Neural cell (in vitro differentiated cells): ENCODE data around the gene CACNA1C. TPM values are rescaled to one million over a fixed set of nuclear protein-coding genes. Genes with fewer than 3 reads are reported as not detected.

Experiments used
- H2AFZ ChIP-seq: fragments of 200-600, 300-800 bp; sonication (generic), shearing (Covaris generic); 2 replicates; pipeline ENCODE4 v1.6.0; 2014; ENCODE audit warnings: low read depth, mild to moderate bottlenecking, antibody characterized with exemption, low read length, moderate library complexity
- H3F3A ChIP-seq: fragments of 200-600 bp; shearing (Covaris generic); 2 replicates; pipeline ENCODE4 v1.6.1; 2016; ENCODE audit warnings: mild to moderate bottlenecking, moderate library complexity, mixed read lengths, antibody characterized with exemption, low read length; ENCODE audit not compliant: insufficient read depth, poor library complexity, severe bottlenecking
- H3K27ac ChIP-seq: fragments of 200-600, 300-800 bp; sonication (generic), shearing (Covaris generic); 2 replicates; pipeline ENCODE4 v1.5.1; 2014; ENCODE audit warnings: mild to moderate bottlenecking, low read length, moderate library complexity
- H3K27me3 ChIP-seq: fragments of 300-800, 200-600 bp; sonication (generic), shearing (Covaris generic); 2 replicates; pipeline ENCODE4 v1.6.0; 2014; ENCODE audit warnings: mild to moderate bottlenecking, low read depth, low read length, moderate library complexity; ENCODE audit not compliant: insufficient read depth
- H3K36me3 ChIP-seq: fragments of 300-800, 200-600 bp; sonication (generic), shearing (Covaris generic); 2 replicates; pipeline ENCODE4 v1.5.1; 2014; ENCODE audit warnings: mild to moderate bottlenecking, antibody characterized with exemption, low read length, moderate library complexity; ENCODE audit not compliant: insufficient read depth
- H3K4me2 ChIP-seq: fragments of 300-800, 200-600 bp; sonication (generic), shearing (Covaris generic); 2 replicates; pipeline ENCODE4 v1.6.0; 2014; ENCODE audit warnings: mild to moderate bottlenecking, low read length
- H3K4me3 ChIP-seq: fragments of 300-800, 200-600 bp; sonication (generic), shearing (Covaris generic); 2 replicates; pipeline ENCODE4 v1.5.1; 2014; ENCODE audit warnings: mild to moderate bottlenecking, low read length, moderate library complexity
- H3K79me2 ChIP-seq: fragments of 200-600 bp; shearing (Covaris generic); replicated peaks from 2 replicates; pipeline ENCODE4 v1.6.0; 2014; ENCODE audit warnings: mild to moderate bottlenecking, low read length, moderate library complexity; ENCODE audit not compliant: insufficient read depth
- H3K9ac ChIP-seq: fragments of 300-800, 200-600 bp; sonication (generic), shearing (Covaris generic); 2 replicates; pipeline ENCODE4 v1.6.1; 2016; ENCODE audit warnings: mild to moderate bottlenecking, low read length, mixed read lengths
- H3K9me2 ChIP-seq: fragments of 200-600 bp; shearing (Covaris generic); 2 replicates; pipeline ENCODE4 v1.6.1; 2016; ENCODE audit warnings: mild to moderate bottlenecking, low read length, mixed read lengths; ENCODE audit not compliant: insufficient read depth
- H3K9me3 ChIP-seq: fragments of 200-600, 300-800 bp; sonication (generic), shearing (Covaris generic); 2 replicates; pipeline ENCODE4 v1.6.1; 2016; ENCODE audit warnings: mild to moderate bottlenecking, mixed run types, low read length, moderate library complexity, mixed read lengths
- H4K20me1 ChIP-seq: fragments of 200-600 bp; shearing (Covaris generic); 2 replicates; pipeline ENCODE4 v1.6.1; 2016; ENCODE audit warnings: mild to moderate bottlenecking, mixed run types; ENCODE audit not compliant: insufficient read depth
- CTCF ChIP-seq: fragments of 450-650 bp; IDR thresholded peaks from 2 replicates; pipeline ENCODE4 v1.5.1; 2014; ENCODE audit warnings: antibody characterized with exemption, mild to moderate bottlenecking, moderate library complexity; ENCODE audit not compliant: poor library complexity, severe bottlenecking
- EP300 ChIP-seq: fragments of 450-650 bp; conservative IDR thresholded peaks from 2 replicates; pipeline ENCODE4 v1.6.1; 2014; ENCODE audit warnings: antibody characterized with exemption, mild to moderate bottlenecking, moderate library complexity; ENCODE audit not compliant: poor library complexity, severe bottlenecking
- EZH2 ChIP-seq: fragments of 200-600, 300-800 bp; shearing (Covaris generic), sonication (generic); IDR thresholded peaks from 2 replicates; pipeline ENCODE4 v1.6.1; 2014; ENCODE audit warnings: antibody characterized with exemption, low read length, borderline replicate concordance, mild to moderate bottlenecking; ENCODE audit not compliant: insufficient read depth, poor library complexity, severe bottlenecking
- MXI1 ChIP-seq: fragments of 450-650 bp; conservative IDR thresholded peaks from 2 replicates; pipeline ENCODE4 v1.6.1; 2014; ENCODE audit warnings: antibody characterized with exemption, mild to moderate bottlenecking; ENCODE audit not compliant: poor library complexity, severe bottlenecking
- POLR2AphosphoS5 ChIP-seq: IDR thresholded peaks from 2 replicates; pipeline ENCODE4 v1.6.1; 2012
- RAD21 ChIP-seq: fragments of 450-650 bp; conservative IDR thresholded peaks from 2 replicates; pipeline ENCODE4 v1.6.1; 2014; ENCODE audit warnings: antibody characterized with exemption, mild to moderate bottlenecking, moderate library complexity
- REST ChIP-seq: IDR thresholded peaks from 2 replicates; pipeline ENCODE4 v1.6.1; 2012; ENCODE audit warnings: borderline replicate concordance
- SMC3 ChIP-seq: fragments of 450-650 bp; conservative IDR thresholded peaks from 2 replicates; pipeline ENCODE4 v1.6.1; 2014; ENCODE audit warnings: antibody characterized with exemption, mild to moderate bottlenecking, moderate library complexity; ENCODE audit not compliant: poor library complexity
- TAF1 ChIP-seq: IDR thresholded peaks from 2 replicates; pipeline ENCODE4 v1.6.1; 2012; ENCODE audit warnings: low read depth
- polyA plus RNA-seq: library from polyadenylated mRNA; depleted of rRNA; stranded (reverse); fragments of >200 nt; gene quantifications from 2 replicates; pipeline ENCODE4 v1.2.3, GENCODE V29; 2014

The CACNA1C gene
- polyA plus RNA-seq, 1 donor from 2014 or later, result 9.7 TPM

- no peak overlapping the region for H3K27ac ChIP-seq
- H3K79me2 ChIP-seq, result no peaks in the 10 kb centered on the region
- H4K20me1 ChIP-seq, result no peaks in the 10 kb centered on the region
- no peak overlapping the region for H3K4me3 ChIP-seq
- no peaks in the 10 kb centered on the region for H3K36me3 ChIP-seq
- no peak overlapping the region for H2AFZ ChIP-seq
- TF ChIP-seq POLR2AphosphoS5, result no peak
- TF ChIP-seq MXI1, result no peak
- no peak for TF ChIP-seq REST
- TF ChIP-seq SMC3, result no peak
- TF ChIP-seq RAD21, result no peak
- TF ChIP-seq EP300, result no peak
- TF ChIP-seq CTCF, result no peak
- TF ChIP-seq TAF1, result no peak
- H3K4me2 ChIP-seq, result no peak overlapping the region
- no peaks in the 10 kb centered on the region for H3K9me2 ChIP-seq
- no peaks in the 10 kb centered on the region for H3K27me3 ChIP-seq
- H3F3A ChIP-seq, result no peaks in the 10 kb centered on the region
- H3K9me3 ChIP-seq, result no peaks in the 10 kb centered on the region
- H3K9ac ChIP-seq, result no peak overlapping the region
Observed at GRCh38 chr12:2194571-2194970, 141.8 kb downstream of the CACNA1C start.

GRCh38 chr12:2195085-2195484 lies 142.3 kb downstream of the CACNA1C start:
- H2AFZ ChIP-seq, result no peak overlapping the region
- H3K4me2 ChIP-seq, result no peak overlapping the region
- TF ChIP-seq MXI1 (no peak), RAD21 (no peak), EP300 (no peak), TAF1 (no peak), SMC3 (no peak), POLR2AphosphoS5 (no peak), EZH2 (no peak), CTCF (no peak), REST (no peak)
- H3K9me3 ChIP-seq, result no peaks in the 10 kb centered on the region
- H3K27me3 ChIP-seq, result no peaks in the 10 kb centered on the region
- H3K9ac ChIP-seq, result no peak overlapping the region
- no peaks in the 10 kb centered on the region for H3K79me2 ChIP-seq
- H4K20me1 ChIP-seq, result no peaks in the 10 kb centered on the region
- no peak overlapping the region for H3K27ac ChIP-seq
- H3F3A ChIP-seq, result no peaks in the 10 kb centered on the region
- H3K36me3 ChIP-seq, result no peaks in the 10 kb centered on the region
- no peak overlapping the region for H3K4me3 ChIP-seq
- H3K9me2 ChIP-seq, result no peaks in the 10 kb centered on the region
